Activated CD8-positive, alpha-beta memory T cell treated with anti-CD3 and anti-CD28 coated beads for 36 hours (primary cell): Measurements from ENCODE around the gene PAPLN. TPM values are rescaled to one million over a fixed set of nuclear protein-coding genes. Genes with fewer than 3 reads are reported as not detected.
"Not testable (repeated sequence)": the region's sequence is repeated elsewhere in the genome, so short reads cannot be mapped to it uniquely, and the experiment has no call there.

Experiments
- CTCF ChIA-PET: fragments of 350-600 bp; sonication (Branson Sonifier 250); formaldehyde crosslinking; loops from one replicate; lab custom pipeline; 2021; ENCODE audit warnings: antibody characterized with exemption; lab: Charles Lee
- POLR2A ChIA-PET: fragments of 350-600 bp; sonication (Branson Sonifier 250); formaldehyde crosslinking; loops from one replicate; lab custom pipeline; 2021; ENCODE audit warnings: antibody characterized with exemption; lab: Charles Lee
- total RNA-seq, 2 experiments: library from RNA; stranded (reverse); gene quantifications; one replicate each; pipeline ENCODE4 v1.2.3, GENCODE V29; 2021

The PAPLN gene
- under 1 TPM; 0.27 to 0.32 TPM for total RNA-seq

GRCh38 chr14:73237219-73237785 lies at the start of gene PAPLN:
TSS of gene PAPLN (plus strand) at chr14:73237506. CDS start at chr14:73239779, 2,273 bp downstream.
- POLR2A ChIA-PET: no interaction called here
- CTCF ChIA-PET: interaction anchor here (1.6 kb wide), 1 partner anchor 17 kb away, joined by 3 read pairs; no protein-coding TSS in a partner anchor

GRCh38 chr14:73188501-73188911 lies 48.8 kb upstream of the PAPLN start:
- CTCF ChIA-PET: no interaction called here

GRCh38 chr14:73189651-73190050 lies 47.7 kb upstream of the PAPLN start:
- CTCF ChIA-PET: no interaction called here
- POLR2A ChIA-PET: no interaction called here

More at GRCh38 chr14:73188501-73188911, 48.8 kb upstream of the PAPLN start:
- POLR2A ChIA-PET: no interaction called here

- CTCF ChIA-PET: no interaction called here
Observed at GRCh38 chr14:73191441-73191840, 45.9 kb upstream of the PAPLN start.

GRCh38 chr14:73194306-73194705 lies 43.0 kb upstream of the PAPLN start:
- CTCF ChIA-PET, POLR2A ChIA-PET: not testable (repeated sequence)

More at GRCh38 chr14:73191441-73191840, 45.9 kb upstream of the PAPLN start:
- POLR2A ChIA-PET: no interaction called here

GRCh38 chr14:73198253-73198652 lies 39.1 kb upstream of the PAPLN start:
- CTCF ChIA-PET: interaction anchor here (0.7 kb wide), 1 partner anchor 192 kb away, joined by 3 read pairs; no protein-coding TSS in a partner anchor
- POLR2A ChIA-PET: no interaction called here

GRCh38 chr14:73203527-73203926 lies 33.8 kb upstream of the PAPLN start:
- ChIA-PET POLR2A (interaction anchor here (0.5 kb wide), 1 partner anchor 9 kb away, joined by 3 read pairs; no protein-coding TSS in a partner anchor), CTCF (interaction anchor here (1.6 kb wide), 1 partner anchor 27 kb away, joined by 3 read pairs; no protein-coding TSS in a partner anchor)

GRCh38 chr14:73207615-73208014 lies 29.7 kb upstream of the PAPLN start:
- CTCF ChIA-PET: no interaction called here
- POLR2A ChIA-PET: no interaction called here

GRCh38 chr14:73208390-73208789 lies 28.9 kb upstream of the PAPLN start:
- ChIA-PET POLR2A (no interaction called here), CTCF (interaction anchor here (1.1 kb wide), 1 partner anchor 87 kb away, joined by 3 read pairs; no protein-coding TSS in a partner anchor)

- ChIA-PET CTCF (interaction anchor here (1.1 kb wide), 1 partner anchor 87 kb away, joined by 3 read pairs; no protein-coding TSS in a partner anchor), POLR2A (no interaction called here)
Observed at GRCh38 chr14:73208846-73209245, 28.5 kb upstream of the PAPLN start.

- ChIA-PET CTCF (no interaction called here), POLR2A (no interaction called here)
Observed at GRCh38 chr14:73209953-73210352, 27.4 kb upstream of the PAPLN start.

GRCh38 chr14:73211251-73212040 lies 25.9 kb upstream of the PAPLN start:
- POLR2A ChIA-PET: no interaction called here

GRCh38 chr14:73216030-73216429 lies 21.3 kb upstream of the PAPLN start:
- CTCF ChIA-PET: no interaction called here
- POLR2A ChIA-PET: interaction anchor here (0.9 kb wide), 1 partner anchor 59 kb away, joined by 8 read pairs; no protein-coding TSS in a partner anchor

More at GRCh38 chr14:73211251-73212040, 25.9 kb upstream of the PAPLN start:
- CTCF ChIA-PET: no interaction called here

- POLR2A ChIA-PET: no interaction called here
- CTCF ChIA-PET: interaction anchor here (0.7 kb wide), 2 partner anchors 22 to 325 kb away, joined by 3 read pairs; no protein-coding TSS in a partner anchor
Observed at GRCh38 chr14:73217411-73217810, 19.9 kb upstream of the PAPLN start.

- ChIA-PET CTCF (interaction anchor here (1.4 kb wide), 1 partner anchor 18 kb away, joined by 3 read pairs; no protein-coding TSS in a partner anchor), POLR2A (no interaction called here)
Observed at GRCh38 chr14:73220061-73220460, 17.2 kb upstream of the PAPLN start.

GRCh38 chr14:73220634-73221033 lies 16.7 kb upstream of the PAPLN start:
- POLR2A ChIA-PET: no interaction called here
- CTCF ChIA-PET: interaction anchor here (1.4 to 2.0 kb wide), 2 partner anchors 18 to 252 kb away, joined by 3 to 5 read pairs; no protein-coding TSS in a partner anchor

- POLR2A ChIA-PET: interaction anchor here (0.7 kb wide), 1 partner anchor 229 kb away, joined by 3 read pairs; no protein-coding TSS in a partner anchor
- CTCF ChIA-PET: interaction anchor here (2.0 kb wide), 1 partner anchor 250 kb away, joined by 5 read pairs; no protein-coding TSS in a partner anchor
Observed at GRCh38 chr14:73221945-73222344, 15.4 kb upstream of the PAPLN start.

GRCh38 chr14:73223049-73223448 lies 14.3 kb upstream of the PAPLN start:
- ChIA-PET CTCF (interaction anchor here (1.1 kb wide), 1 partner anchor 17 kb away, joined by 3 read pairs; no protein-coding TSS in a partner anchor), POLR2A (no interaction called here)

GRCh38 chr14:73225496-73225895 lies 11.8 kb upstream of the PAPLN start:
- ChIA-PET CTCF (no interaction called here), POLR2A (interaction anchor here (0.6 kb wide), 1 partner anchor 450 kb away, joined by 3 read pairs; no protein-coding TSS in a partner anchor)
